ENCODE data around the gene YTHDF1.

The YTHDF1 gene

GRCh38 chr20:63248835-63249591, 33.1 kb upstream of the YTHDF1 start:
- DNase-seq (ENCODE audit: low read depth in 2 of 2): no peak

- DNase-seq (ENCODE audit: low read depth in 2 of 2): no peak
Measured at GRCh38 chr20:63247671-63248228, 31.8 kb upstream of the YTHDF1 start.

GRCh38 chr20:63246490-63247288, 30.8 kb upstream of the YTHDF1 start:
- no peak for DNase-seq (ENCODE audit: low read depth in 2 of 2)

- no peak for DNase-seq (ENCODE audit: low read depth in 2 of 2)
Measured at GRCh38 chr20:63244468-63244867, 28.5 kb upstream of the YTHDF1 start.

- DNase-seq (ENCODE audit: low read depth in 2 of 2): no peak
Measured at GRCh38 chr20:63243604-63244247, 27.8 kb upstream of the YTHDF1 start.

- DNase-seq (ENCODE audit: low read depth in 2 of 2): no peak
Measured at GRCh38 chr20:63242736-63243135, 26.8 kb upstream of the YTHDF1 start.

GRCh38 chr20:63241272-63241671, 25.3 kb upstream of the YTHDF1 start:
- no peak for DNase-seq (ENCODE audit: low read depth in 2 of 2)

- no peak for DNase-seq (ENCODE audit: low read depth in 2 of 2)
Measured at GRCh38 chr20:63240004-63240403, 24.1 kb upstream of the YTHDF1 start.

- no peak for DNase-seq (ENCODE audit: low read depth in 2 of 2)
Measured at GRCh38 chr20:63239431-63239830, 23.5 kb upstream of the YTHDF1 start.

- DNase-seq (ENCODE audit: low read depth in 2 of 2): no peak
Measured at GRCh38 chr20:63238514-63239125, 22.7 kb upstream of the YTHDF1 start.

- no peak for DNase-seq (ENCODE audit: low read depth in 2 of 2)
Measured at GRCh38 chr20:63238031-63238430, 22.1 kb upstream of the YTHDF1 start.

- no peak for DNase-seq (ENCODE audit: low read depth in 2 of 2)
Measured at GRCh38 chr20:63236116-63236837, 20.3 kb upstream of the YTHDF1 start.

- no peak for DNase-seq (ENCODE audit: low read depth in 2 of 2)
Measured at GRCh38 chr20:63235399-63235983, 19.6 kb upstream of the YTHDF1 start, which contains the start of gene BIRC7. Gene BIRC7, plus strand, starts transcription at chr20:63235905. Its CDS starts 192 bp downstream, at chr20:63236097.

GRCh38 chr20:63234693-63235398, 18.9 kb upstream of the YTHDF1 start:
- no peak for DNase-seq (ENCODE audit: low read depth in 2 of 2)

GRCh38 chr20:63233924-63234323, 18.0 kb upstream of the YTHDF1 start:
- no peak for DNase-seq (ENCODE audit: low read depth in 2 of 2)

- DNase-seq (ENCODE audit: low read depth in 2 of 2): no peak
Measured at GRCh38 chr20:63233061-63233344, 17.1 kb upstream of the YTHDF1 start.

- no peak for DNase-seq (ENCODE audit: low read depth in 2 of 2)
Measured at GRCh38 chr20:63232235-63233060, 16.5 kb upstream of the YTHDF1 start.

GRCh38 chr20:63230800-63231268, 14.9 kb upstream of the YTHDF1 start:
- DNase-seq (ENCODE audit: low read depth in 2 of 2): no peak

GRCh38 chr20:63228806-63229205, 12.9 kb upstream of the YTHDF1 start:
- no peak for DNase-seq (ENCODE audit: low read depth in 2 of 2)

All from stimulated activated CD4-positive, alpha-beta T cell treated with anti-CD3 and anti-CD28 coated beads, Interleukin-4, amount 100 ng/mL, for 48 hours (primary cell).